Memory B cell (primary cell): Measurements from ENCODE around the gene MED12L.
"Not testable (repeated sequence)": the region's sequence is repeated elsewhere in the genome, so short reads cannot be mapped to it uniquely, and the experiment has no call there.

Experiments used
- ATAC-seq: fragments of 150-1000 bp; cut with Tn5 transposase; 2 replicates; pipeline ENCODE4 v1.10.0; 2021; ENCODE audit warnings: low read depth, mild to moderate bottlenecking, moderate library complexity
- DNase-seq, 2 donors: peaks; one replicate each; pipeline ENCODE4 v3.0.0; 2022; ENCODE audit warnings: low spot score in 2 of 2
- H3K27ac Mint-ChIP-seq: one replicate; pipeline ENCODE4 v1.8.0; 2022; ENCODE audit warnings: mild to moderate bottlenecking, moderate library complexity, mixed read lengths
- H3K27me3 Mint-ChIP-seq: one replicate; pipeline ENCODE4 v1.8.0; 2022; ENCODE audit warnings: mixed read lengths
- H3K36me3 Mint-ChIP-seq: one replicate; pipeline ENCODE4 v1.8.0; 2022; ENCODE audit warnings: mild to moderate bottlenecking, mixed read lengths
- H3K4me1 Mint-ChIP-seq: one replicate; pipeline ENCODE4 v1.8.0; 2022; ENCODE audit warnings: mixed read lengths
- H3K4me3 Mint-ChIP-seq: one replicate; pipeline ENCODE4 v1.8.0; 2022; ENCODE audit warnings: mild to moderate bottlenecking, moderate library complexity, mixed read lengths
- H3K9me3 Mint-ChIP-seq: one replicate; pipeline ENCODE4 v1.8.0; 2022; ENCODE audit warnings: mixed read lengths

Gene MED12L, protein sequence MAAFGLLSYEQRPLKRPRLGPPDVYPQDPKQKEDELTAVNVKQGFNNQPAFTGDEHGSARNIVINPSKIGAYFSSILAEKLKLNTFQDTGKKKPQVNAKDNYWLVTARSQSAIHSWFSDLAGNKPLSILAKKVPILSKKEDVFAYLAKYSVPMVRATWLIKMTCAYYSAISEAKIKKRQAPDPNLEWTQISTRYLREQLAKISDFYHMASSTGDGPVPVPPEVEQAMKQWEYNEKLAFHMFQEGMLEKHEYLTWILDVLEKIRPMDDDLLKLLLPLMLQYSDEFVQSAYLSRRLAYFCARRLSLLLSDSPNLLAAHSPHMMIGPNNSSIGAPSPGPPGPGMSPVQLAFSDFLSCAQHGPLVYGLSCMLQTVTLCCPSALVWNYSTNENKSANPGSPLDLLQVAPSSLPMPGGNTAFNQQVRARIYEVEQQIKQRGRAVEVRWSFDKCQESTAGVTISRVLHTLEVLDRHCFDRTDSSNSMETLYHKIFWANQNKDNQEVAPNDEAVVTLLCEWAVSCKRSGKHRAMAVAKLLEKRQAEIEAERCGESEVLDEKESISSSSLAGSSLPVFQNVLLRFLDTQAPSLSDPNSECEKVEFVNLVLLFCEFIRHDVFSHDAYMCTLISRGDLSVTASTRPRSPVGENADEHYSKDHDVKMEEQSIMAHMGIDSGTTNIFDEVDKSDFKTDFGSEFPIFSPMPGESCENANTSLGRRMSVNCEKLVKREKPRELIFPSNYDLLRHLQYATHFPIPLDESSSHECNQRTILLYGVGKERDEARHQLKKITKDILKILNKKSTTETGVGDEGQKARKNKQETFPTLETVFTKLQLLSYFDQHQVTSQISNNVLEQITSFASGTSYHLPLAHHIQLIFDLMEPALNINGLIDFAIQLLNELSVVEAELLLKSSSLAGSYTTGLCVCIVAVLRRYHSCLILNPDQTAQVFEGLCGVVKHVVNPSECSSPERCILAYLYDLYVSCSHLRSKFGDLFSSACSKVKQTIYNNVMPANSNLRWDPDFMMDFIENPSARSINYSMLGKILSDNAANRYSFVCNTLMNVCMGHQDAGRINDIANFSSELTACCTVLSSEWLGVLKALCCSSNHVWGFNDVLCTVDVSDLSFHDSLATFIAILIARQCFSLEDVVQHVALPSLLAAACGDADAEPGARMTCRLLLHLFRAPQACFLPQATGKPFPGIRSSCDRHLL (N-terminal part only)

GRCh38 chr3:151085227-151085888 lies at the start of gene MED12L:
TSS of gene MED12L (plus strand) at chr3:151085664. CDS start at chr3:151086927, 1,263 bp downstream.
- Mint-ChIP-seq H3K27ac (no peak within 1 kb of the TSS), H3K4me3 (peak within 1 kb of the TSS; percentile 87), H3K27me3 (peaks cover 19% of the 10 kb centered on the region), H3K4me1 (peaks cover 4% of the 10 kb centered on the region), H3K36me3 (no peaks in the 10 kb centered on the region), H3K9me3 (no peaks in the 10 kb centered on the region)
- ATAC-seq: peak; percentile 49
- peak; percentile 32 to 42 for DNase-seq

DNA sequence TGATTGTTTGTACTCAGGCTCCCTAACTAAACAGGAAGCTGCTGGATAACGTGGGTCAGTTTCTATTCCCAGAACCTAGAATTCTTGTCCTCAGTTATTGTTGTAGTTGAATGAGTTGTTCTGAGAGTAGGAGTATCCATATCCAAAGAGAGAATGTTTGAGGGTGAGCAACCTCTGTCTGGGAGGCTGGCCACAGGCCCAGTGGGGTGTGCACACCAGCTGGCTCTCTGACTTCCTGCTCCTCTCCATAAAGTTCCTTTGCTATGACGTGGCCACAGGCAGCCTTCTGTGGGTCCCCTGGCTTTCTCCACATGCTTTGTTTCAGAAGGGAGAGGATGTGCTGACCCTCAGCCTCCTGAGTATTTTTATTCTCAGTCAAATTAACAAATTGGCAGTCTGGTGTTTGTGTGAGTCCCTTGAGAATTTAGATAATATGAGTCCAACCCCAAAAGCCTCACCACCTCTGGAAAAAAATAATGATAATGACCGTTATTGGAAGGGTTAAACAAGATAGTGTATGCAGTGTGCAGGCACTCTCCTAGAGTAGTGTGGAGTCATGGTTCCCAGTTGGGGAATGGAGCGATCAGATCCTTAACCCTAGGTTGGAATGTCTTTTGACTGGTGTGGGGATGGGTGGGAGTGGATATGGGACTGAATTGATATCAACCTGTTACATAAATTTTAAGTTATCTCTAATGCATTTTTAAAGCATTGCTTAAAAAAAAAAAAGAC lies 47.6 kb upstream of the MED12L start:
- Mint-ChIP-seq H3K36me3 (no peaks in the 10 kb centered on the region), H3K27ac (no peak overlapping the region), H3K4me1 (no peaks in the 10 kb centered on the region), H3K4me3 (no peak overlapping the region), H3K27me3 (peaks cover 2% of the 10 kb centered on the region), H3K9me3 (no peaks in the 10 kb centered on the region)
- DNase-seq (no peak), ATAC-seq (no peak)

DNA sequence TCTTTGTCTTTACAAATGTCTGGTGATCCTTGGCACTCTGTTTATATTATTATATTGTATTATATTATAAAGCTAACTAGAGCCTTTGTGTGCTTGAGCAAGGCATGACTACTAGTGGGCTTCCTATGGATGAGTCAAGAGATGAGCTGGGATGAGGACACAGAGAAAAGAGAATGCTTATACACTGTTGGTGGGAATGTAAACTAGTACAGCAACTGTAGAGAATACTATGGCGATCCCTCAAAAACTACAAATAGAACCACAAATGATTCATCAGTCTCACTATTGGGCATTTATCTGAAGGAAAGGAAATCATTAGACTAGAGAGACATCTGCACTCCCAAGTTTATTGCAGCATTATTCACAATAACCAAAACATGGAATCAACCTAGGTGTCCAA lies 40.8 kb upstream of the MED12L start:
- Mint-ChIP-seq H3K36me3 (no peaks in the 10 kb centered on the region), H3K4me1 (no peaks in the 10 kb centered on the region), H3K9me3 (no peaks in the 10 kb centered on the region), H3K27ac (no peak overlapping the region), H3K27me3 (peaks cover 3% of the 10 kb centered on the region), H3K4me3 (no peak overlapping the region)
- DNase-seq (no peak), ATAC-seq (no peak)

DNA sequence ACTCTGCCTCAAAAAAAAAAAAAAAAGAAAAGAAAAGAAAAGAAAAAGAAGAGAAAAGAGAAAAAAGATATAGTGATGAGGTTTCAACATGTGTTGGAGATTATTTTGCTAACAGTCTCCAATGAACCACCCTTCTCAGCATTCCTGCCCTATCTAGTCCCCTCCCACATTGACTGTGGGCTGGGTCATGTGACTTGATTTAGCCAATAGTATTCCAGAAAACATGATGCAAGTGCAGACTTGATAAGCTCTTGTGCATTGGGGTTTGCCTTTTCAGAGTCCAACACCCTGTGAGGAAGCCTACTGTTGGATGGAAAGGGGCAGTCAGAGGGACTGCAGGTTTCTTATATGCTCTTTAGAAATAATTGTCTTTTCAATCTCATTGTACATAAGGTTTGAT lies 37.8 kb upstream of the MED12L start:
- no peak overlapping the region for H3K27ac Mint-ChIP-seq
- H3K4me3 Mint-ChIP-seq: no peak overlapping the region
- peaks cover 2% of the 10 kb centered on the region for H3K27me3 Mint-ChIP-seq
- no peaks in the 10 kb centered on the region for H3K36me3 Mint-ChIP-seq
- ATAC-seq: no peak
- no peaks in the 10 kb centered on the region for H3K4me1 Mint-ChIP-seq
- no peak for DNase-seq
- no peaks in the 10 kb centered on the region for H3K9me3 Mint-ChIP-seq

GRCh38 chr3:151051533-151051932 lies 33.9 kb upstream of the MED12L start:
- H3K4me1 Mint-ChIP-seq: no peaks in the 10 kb centered on the region

GRCh38 chr3:151052346-151052745 lies 33.1 kb upstream of the MED12L start:
- Mint-ChIP-seq H3K9me3 (no peaks in the 10 kb centered on the region), H3K36me3 (no peaks in the 10 kb centered on the region), H3K4me1 (no peaks in the 10 kb centered on the region), H3K27ac (no peak overlapping the region), H3K4me3 (no peak overlapping the region), H3K27me3 (peaks cover 8% of the 10 kb centered on the region)
- ATAC-seq (no peak), DNase-seq (no peak)

More at GRCh38 chr3:151051533-151051932, 33.9 kb upstream of the MED12L start:
- no peak overlapping the region for H3K4me3 Mint-ChIP-seq
- H3K27ac Mint-ChIP-seq: no peak overlapping the region
- no peaks in the 10 kb centered on the region for H3K9me3 Mint-ChIP-seq
- H3K36me3 Mint-ChIP-seq: no peaks in the 10 kb centered on the region
- DNase-seq: no peak
- peaks cover 8% of the 10 kb centered on the region for H3K27me3 Mint-ChIP-seq
- no peak for ATAC-seq

DNA sequence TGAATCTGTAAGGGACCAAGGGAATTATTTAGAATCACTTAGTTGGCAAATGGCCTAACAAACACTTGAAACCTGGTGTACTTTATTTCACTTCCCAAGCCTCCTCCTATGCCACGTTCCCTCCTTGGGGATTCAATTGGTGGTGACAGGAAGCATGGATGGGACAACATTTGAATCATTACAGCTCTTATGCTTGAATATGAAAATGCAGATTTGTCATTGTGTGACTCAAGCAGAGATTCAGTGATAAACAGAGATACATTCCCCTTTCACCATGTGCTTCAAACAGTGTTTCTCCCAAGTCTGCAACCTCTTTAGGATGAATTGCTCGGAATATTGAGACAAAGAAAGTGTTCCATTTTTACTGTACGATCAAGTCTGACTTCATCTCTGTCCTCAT lies 32.7 kb upstream of the MED12L start:
- DNase-seq (no peak), ATAC-seq (no peak)
- Mint-ChIP-seq H3K36me3 (no peaks in the 10 kb centered on the region), H3K27ac (no peak overlapping the region), H3K9me3 (no peaks in the 10 kb centered on the region), H3K27me3 (peaks cover 8% of the 10 kb centered on the region), H3K4me1 (no peaks in the 10 kb centered on the region), H3K4me3 (no peak overlapping the region)

DNA sequence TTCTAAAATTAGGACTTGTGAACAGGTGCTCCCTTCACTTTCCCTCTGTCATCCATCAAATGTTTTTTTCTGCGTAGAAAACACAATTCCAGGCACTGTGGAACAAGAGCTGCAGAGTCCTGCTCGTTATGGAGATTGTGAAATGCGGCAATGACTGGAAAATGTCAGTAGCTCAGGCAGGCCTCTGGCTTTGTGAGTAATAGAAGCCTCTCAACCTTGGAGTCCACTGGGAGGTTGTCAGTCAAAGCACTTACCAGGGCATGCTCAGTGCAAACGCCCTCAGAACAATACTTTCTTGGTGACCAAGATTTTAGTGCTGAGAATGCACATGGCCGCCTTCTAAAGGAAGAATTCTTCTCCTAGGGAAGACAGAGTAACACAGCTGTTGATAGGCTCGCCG lies 26.7 kb upstream of the MED12L start:
- Mint-ChIP-seq H3K4me1 (no peaks in the 10 kb centered on the region), H3K27me3 (peaks cover 8% of the 10 kb centered on the region), H3K9me3 (no peaks in the 10 kb centered on the region), H3K36me3 (no peaks in the 10 kb centered on the region), H3K4me3 (no peak overlapping the region), H3K27ac (no peak overlapping the region)
- no peak for DNase-seq
- no peak for ATAC-seq

DNA sequence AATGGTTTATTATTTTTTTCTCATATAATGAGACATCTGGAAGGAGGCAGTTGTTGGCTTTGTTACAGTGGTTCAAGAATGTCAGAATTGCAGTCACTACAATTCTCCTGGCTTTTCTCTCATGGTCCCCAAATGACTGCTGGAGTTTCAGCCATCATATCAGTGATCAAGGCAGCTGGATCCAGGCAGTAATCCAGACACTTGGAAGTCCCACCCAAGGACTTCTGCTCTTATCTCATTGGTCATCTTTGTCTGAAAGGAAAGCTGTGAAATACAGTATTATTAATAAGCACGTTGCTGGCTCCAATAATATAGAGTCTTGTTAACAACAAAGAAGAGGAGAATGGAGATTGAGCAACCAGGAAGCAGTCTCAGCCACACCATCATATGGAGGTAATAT lies 22.9 kb upstream of the MED12L start:
- H3K4me1 Mint-ChIP-seq: no peaks in the 10 kb centered on the region
- no peak overlapping the region for H3K4me3 Mint-ChIP-seq
- peaks cover 2% of the 10 kb centered on the region for H3K36me3 Mint-ChIP-seq
- no peak overlapping the region for H3K27ac Mint-ChIP-seq
- H3K9me3 Mint-ChIP-seq: peaks cover 1% of the 10 kb centered on the region
- no peak for DNase-seq
- H3K27me3 Mint-ChIP-seq: peaks cover 6% of the 10 kb centered on the region
- ATAC-seq: no peak

DNA sequence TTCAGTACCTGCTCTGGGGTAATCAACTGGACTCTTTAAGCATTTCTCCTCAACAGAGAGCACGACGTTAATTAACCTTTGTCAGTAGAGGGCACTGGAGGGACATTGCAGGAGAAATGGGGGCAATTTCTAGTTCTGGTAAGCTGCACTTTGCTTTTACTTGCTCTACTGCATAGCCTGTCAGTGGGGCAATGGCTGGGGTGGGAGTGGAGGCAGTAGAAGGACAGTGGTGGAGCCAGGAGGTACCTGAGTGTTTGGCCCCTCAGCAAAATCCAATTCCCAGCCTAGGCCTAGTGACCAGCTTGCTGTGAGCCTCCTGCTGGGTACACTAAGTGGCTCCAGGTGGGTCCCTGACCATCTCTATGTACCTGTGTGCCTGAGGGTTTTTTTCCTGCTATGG lies 18.3 kb upstream of the MED12L start:
- H3K4me1 Mint-ChIP-seq: no peaks in the 10 kb centered on the region
- peaks cover 6% of the 10 kb centered on the region for H3K27me3 Mint-ChIP-seq
- no peak overlapping the region for H3K27ac Mint-ChIP-seq
- DNase-seq (no peak), ATAC-seq (no peak)
- H3K9me3 Mint-ChIP-seq: peaks cover 1% of the 10 kb centered on the region
- H3K36me3 Mint-ChIP-seq: peaks cover 2% of the 10 kb centered on the region
- H3K4me3 Mint-ChIP-seq: no peak overlapping the region

GRCh38 chr3:151072842-151073241 lies 12.6 kb upstream of the MED12L start:
- not testable (repeated sequence) for H3K27ac Mint-ChIP-seq, DNase-seq, ATAC-seq, H3K36me3 Mint-ChIP-seq, H3K27me3 Mint-ChIP-seq, H3K4me1 Mint-ChIP-seq, H3K4me3 Mint-ChIP-seq, H3K9me3 Mint-ChIP-seq

DNA sequence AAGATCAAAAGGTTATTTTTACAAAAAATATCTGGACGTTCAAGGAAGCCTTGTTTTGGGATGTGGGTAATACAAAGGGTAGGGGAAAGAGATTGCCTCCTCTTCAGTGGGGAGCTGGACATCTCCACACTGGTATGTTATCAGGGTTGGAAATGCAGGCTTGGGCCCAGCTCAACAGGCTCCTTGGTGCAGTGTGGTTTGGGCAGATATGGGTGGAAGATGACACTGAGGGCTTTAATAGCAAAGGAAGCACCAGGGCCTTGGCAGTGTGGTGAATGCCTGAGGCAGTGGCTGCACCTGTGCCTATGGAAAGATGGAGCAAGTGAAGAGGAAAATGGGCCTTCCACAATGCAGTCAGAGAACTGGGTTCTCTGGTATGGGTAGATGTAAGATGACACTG lies 11.2 kb upstream of the MED12L start:
- Mint-ChIP-seq H3K36me3 (no peaks in the 10 kb centered on the region), H3K27ac (no peak overlapping the region), H3K4me3 (no peak overlapping the region), H3K4me1 (no peaks in the 10 kb centered on the region), H3K27me3 (peaks cover 3% of the 10 kb centered on the region), H3K9me3 (no peaks in the 10 kb centered on the region)
- ATAC-seq (no peak), DNase-seq (no peak)

- Mint-ChIP-seq H3K36me3 (no peaks in the 10 kb centered on the region), H3K27me3 (peaks cover 4% of the 10 kb centered on the region), H3K27ac (no peak overlapping the region), H3K4me3 (no peak overlapping the region), H3K4me1 (no peaks in the 10 kb centered on the region), H3K9me3 (no peaks in the 10 kb centered on the region)
- ATAC-seq: no peak
- no peak for DNase-seq
These were observed 9.4 kb upstream of the MED12L start for GRCh38 chr3:151075869-151076562.
